Measurements from ENCODE around the gene HAS3.

Gene HAS3

GRCh38 chr16:69064764-69065313 is 40.6 kb upstream of the HAS3 start:
- no peak overlapping the region for H2AFZ ChIP-seq (ENCODE audit: low read depth, low read length, severe bottlenecking)
- H3K79me2 ChIP-seq (ENCODE audit: insufficient read depth, low read length): no peaks in the 10 kb centered on the region
- H3F3A ChIP-seq (ENCODE audit: insufficient read depth): no peaks in the 10 kb centered on the region
- H3K9me3 ChIP-seq (ENCODE audit: insufficient read depth, low read length): no peaks in the 10 kb centered on the region
- no peaks in the 10 kb centered on the region for H3K9me2 ChIP-seq (replicated peaks; ENCODE audit: insufficient read depth, low read length)
- H3K27me3 ChIP-seq (ENCODE audit: low read length): no peaks in the 10 kb centered on the region
- H3K4me3 ChIP-seq (ENCODE audit: insufficient read depth, low read length, poor library complexity, severe bottlenecking): no peak overlapping the region
- no peak overlapping the region for H3K27ac ChIP-seq (ENCODE audit: low read depth, low read length)
- TF ChIP-seq, protein P1, sequence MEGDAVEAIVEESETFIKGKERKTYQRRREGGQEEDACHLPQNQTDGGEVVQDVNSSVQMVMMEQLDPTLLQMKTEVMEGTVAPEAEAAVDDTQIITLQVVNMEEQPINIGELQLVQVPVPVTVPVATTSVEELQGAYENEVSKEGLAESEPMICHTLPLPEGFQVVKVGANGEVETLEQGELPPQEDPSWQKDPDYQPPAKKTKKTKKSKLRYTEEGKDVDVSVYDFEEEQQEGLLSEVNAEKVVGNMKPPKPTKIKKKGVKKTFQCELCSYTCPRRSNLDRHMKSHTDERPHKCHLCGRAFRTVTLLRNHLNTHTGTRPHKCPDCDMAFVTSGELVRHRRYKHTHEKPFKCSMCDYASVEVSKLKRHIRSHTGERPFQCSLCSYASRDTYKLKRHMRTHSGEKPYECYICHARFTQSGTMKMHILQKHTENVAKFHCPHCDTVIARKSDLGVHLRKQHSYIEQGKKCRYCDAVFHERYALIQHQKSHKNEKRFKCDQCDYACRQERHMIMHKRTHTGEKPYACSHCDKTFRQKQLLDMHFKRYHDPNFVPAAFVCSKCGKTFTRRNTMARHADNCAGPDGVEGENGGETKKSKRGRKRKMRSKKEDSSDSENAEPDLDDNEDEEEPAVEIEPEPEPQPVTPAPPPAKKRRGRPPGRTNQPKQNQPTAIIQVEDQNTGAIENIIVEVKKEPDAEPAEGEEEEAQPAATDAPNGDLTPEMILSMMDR (IDR thresholded peaks at IDR 0.05; ENCODE audit: insufficient read depth, low read length, poor library complexity, severe bottlenecking): no peak
- TF ChIP-seq EZH2phosphoT487 (conservative IDR thresholded peaks at IDR 0.05; ENCODE audit: low read length): no peak
- no peak overlapping the region for H3K9ac ChIP-seq (ENCODE audit: low read length)
- H3K36me3 ChIP-seq (ENCODE audit: low read length): no peaks in the 10 kb centered on the region
- H3K4me2 ChIP-seq (ENCODE audit: low read depth, low read length, poor library complexity, severe bottlenecking): no peak overlapping the region
- H4K20me1 ChIP-seq (ENCODE audit: low read depth, low read length): no peaks in the 10 kb centered on the region

DNA sequence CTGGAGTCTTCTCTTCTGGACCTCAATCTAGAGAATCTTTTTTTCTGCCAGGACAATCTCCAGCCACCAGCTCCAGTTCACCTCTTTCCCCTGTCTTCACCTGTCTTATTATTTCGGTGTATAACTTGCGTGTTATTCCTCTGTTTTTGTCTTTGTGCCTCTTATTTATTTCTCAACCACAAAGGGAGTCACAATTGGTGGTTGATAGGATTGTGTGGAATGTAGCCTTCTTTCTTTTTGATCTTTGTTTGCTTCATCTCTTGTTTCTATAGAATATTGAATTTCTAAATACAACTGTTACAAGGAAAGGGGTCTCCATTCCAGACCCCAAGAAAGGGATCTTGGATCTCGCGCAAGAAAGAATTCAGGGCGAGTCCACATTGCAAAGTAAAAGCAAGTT is 35.9 kb upstream of the HAS3 start:
- H3K36me3 ChIP-seq (ENCODE audit: low read length): no peaks in the 10 kb centered on the region
- H3K4me2 ChIP-seq (ENCODE audit: low read depth, low read length, poor library complexity, severe bottlenecking): no peak overlapping the region
- no peak overlapping the region for H3K27ac ChIP-seq (ENCODE audit: low read depth, low read length)
- no peaks in the 10 kb centered on the region for H4K20me1 ChIP-seq (ENCODE audit: low read depth, low read length)
- no peaks in the 10 kb centered on the region for H3F3A ChIP-seq (ENCODE audit: insufficient read depth)
- H2AFZ ChIP-seq (ENCODE audit: low read depth, low read length, severe bottlenecking): no peak overlapping the region
- H3K9ac ChIP-seq (ENCODE audit: low read length): no peak overlapping the region
- no peaks in the 10 kb centered on the region for H3K9me2 ChIP-seq (replicated peaks; ENCODE audit: insufficient read depth, low read length)
- H3K9me3 ChIP-seq (ENCODE audit: insufficient read depth, low read length): no peaks in the 10 kb centered on the region
- H3K27me3 ChIP-seq (ENCODE audit: low read length): no peaks in the 10 kb centered on the region
- no peak overlapping the region for H3K4me3 ChIP-seq (ENCODE audit: insufficient read depth, low read length, poor library complexity, severe bottlenecking)
- no peak for TF ChIP-seq EZH2phosphoT487 (conservative IDR thresholded peaks at IDR 0.05; ENCODE audit: low read length)
- TF ChIP-seq, protein P1 (IDR thresholded peaks at IDR 0.05; ENCODE audit: insufficient read depth, low read length, poor library complexity, severe bottlenecking): no peak
- H3K79me2 ChIP-seq (ENCODE audit: insufficient read depth, low read length): no peaks in the 10 kb centered on the region

GRCh38 chr16:69071036-69071435 is 34.4 kb upstream of the HAS3 start:
- H3K9me3 ChIP-seq (ENCODE audit: insufficient read depth, low read length): no peaks in the 10 kb centered on the region
- H3K27me3 ChIP-seq (ENCODE audit: low read length): no peaks in the 10 kb centered on the region
- no peak overlapping the region for H2AFZ ChIP-seq (ENCODE audit: low read depth, low read length, severe bottlenecking)
- H3K27ac ChIP-seq (ENCODE audit: low read depth, low read length): no peak overlapping the region
- no peak overlapping the region for H3K4me3 ChIP-seq (ENCODE audit: insufficient read depth, low read length, poor library complexity, severe bottlenecking)
- no peaks in the 10 kb centered on the region for H4K20me1 ChIP-seq (ENCODE audit: low read depth, low read length)
- no peaks in the 10 kb centered on the region for H3K9me2 ChIP-seq (replicated peaks; ENCODE audit: insufficient read depth, low read length)
- TF ChIP-seq, protein P1 (IDR thresholded peaks at IDR 0.05; ENCODE audit: insufficient read depth, low read length, poor library complexity, severe bottlenecking): no peak
- TF ChIP-seq EZH2phosphoT487 (conservative IDR thresholded peaks at IDR 0.05; ENCODE audit: low read length): no peak
- H3K36me3 ChIP-seq (ENCODE audit: low read length): no peaks in the 10 kb centered on the region
- H3K4me2 ChIP-seq (ENCODE audit: low read depth, low read length, poor library complexity, severe bottlenecking): no peak overlapping the region
- no peaks in the 10 kb centered on the region for H3F3A ChIP-seq (ENCODE audit: insufficient read depth)
- H3K79me2 ChIP-seq (ENCODE audit: insufficient read depth, low read length): no peaks in the 10 kb centered on the region
- H3K9ac ChIP-seq (ENCODE audit: low read length): no peak overlapping the region

Data from SU-DHL-6 (cell line).